Neural progenitor cell (in vitro differentiated cells): ENCODE measurements around the gene CAMK2D. TPM values are rescaled to one million over a fixed set of nuclear protein-coding genes. Genes with fewer than 3 reads are reported as not detected.

Source experiments
- DNase-seq: peaks from one replicate; pipeline ENCODE4 v3.0.0-alpha.2; 2016; ENCODE audit warnings: low spot score
- H2AFZ ChIP-seq: fragments of 200-600 bp; sonication (generic); replicated peaks from 2 replicates; pipeline ENCODE4 v1.6.1; 2016; ENCODE audit warnings: antibody characterized with exemption
- H3F3A ChIP-seq: fragments of 200-600 bp; sonication (generic); 2 replicates; pipeline ENCODE4 v1.6.1; 2016; ENCODE audit warnings: antibody characterized with exemption, low read depth
- H3K27ac ChIP-seq: fragments of 200-600 bp; sonication (generic); 2 replicates; pipeline ENCODE4 v1.5.1; 2016; ENCODE audit warnings: mild to moderate bottlenecking
- H3K27me3 ChIP-seq: fragments of 200-600 bp; sonication (generic); 2 replicates; pipeline ENCODE4 v1.6.1; 2016; ENCODE audit warnings: mild to moderate bottlenecking, moderate library complexity
- H3K36me3 ChIP-seq: fragments of 200-600 bp; sonication (generic); 2 replicates; pipeline ENCODE4 v1.5.1; 2016
- H3K4me1 ChIP-seq: fragments of 200-600 bp; sonication (generic); 2 replicates; pipeline ENCODE4 v1.6.1; 2016; ENCODE audit warnings: mixed run types
- H3K4me2 ChIP-seq: fragments of 200-600 bp; sonication (generic); 2 replicates; pipeline ENCODE4 v1.6.1; 2016
- H3K4me3 ChIP-seq: fragments of 200-600 bp; sonication (generic); 2 replicates; pipeline ENCODE4 v1.5.1; 2016
- H3K79me2 ChIP-seq: fragments of 200-600 bp; sonication (generic); 2 replicates; pipeline ENCODE4 v1.6.1; 2016; ENCODE audit warnings: low read depth
- H3K9ac ChIP-seq: fragments of 200-600 bp; sonication (generic); 2 replicates; pipeline ENCODE4 v1.6.1; 2016
- H3K9me3 ChIP-seq: fragments of 200-600 bp; sonication (generic); 2 replicates; pipeline ENCODE4 v1.5.1; 2016; ENCODE audit warnings: low read depth
- H4K20me1 ChIP-seq: fragments of 200-600 bp; sonication (generic); 2 replicates; pipeline ENCODE4 v1.6.1; 2016; ENCODE audit warnings: low read depth
- H3K27ac Mint-ChIP-seq: 3 replicates; pipeline ENCODE4 v1.8.0; 2021; ENCODE audit warnings: mixed read lengths
- H3K27me3 Mint-ChIP-seq: 2 replicates; pipeline ENCODE4 v1.8.0; 2022; ENCODE audit warnings: low read depth, mild to moderate bottlenecking, inconsistent platforms, moderate library complexity, mixed read lengths; ENCODE audit not compliant: insufficient read depth
- H3K36me3 Mint-ChIP-seq: 3 replicates; pipeline ENCODE4 v1.8.0; 2021; ENCODE audit warnings: mixed read lengths
- H3K4me1 Mint-ChIP-seq: 3 replicates; pipeline ENCODE4 v1.8.0; 2021; ENCODE audit warnings: mixed read lengths
- H3K4me3 Mint-ChIP-seq: 3 replicates; pipeline ENCODE4 v1.8.0; 2021; ENCODE audit warnings: mild to moderate bottlenecking, moderate library complexity, mixed read lengths
- H3K9me3 Mint-ChIP-seq: 3 replicates; pipeline ENCODE4 v1.8.0; 2020; ENCODE audit warnings: mixed read lengths
- EZH2 ChIP-seq: fragments of 200-600 bp; sonication (generic); IDR thresholded peaks from 2 replicates; pipeline ENCODE4 v1.6.1; 2017; ENCODE audit warnings: antibody characterized with exemption, mild to moderate bottlenecking, moderate library complexity
- EZH2phosphoT487 ChIP-seq: fragments of 200-600 bp; sonication (generic); IDR thresholded peaks from 2 replicates; pipeline ENCODE4 v1.6.1; 2017; ENCODE audit warnings: antibody characterized with exemption
- total RNA-seq: library from RNA; depleted of rRNA; stranded (reverse); fragments of >200 nt; gene quantifications from 2 replicates; pipeline ENCODE4 v1.2.3, GENCODE V29; 2015; ENCODE audit warnings: low replicate concordance
- TF ChIP-seq, protein P1 (sequence below): fragments of 200-600 bp; sonication (generic); IDR thresholded peaks from 2 replicates; pipeline ENCODE4 v1.5.1; 2017; ENCODE audit warnings: antibody characterized with exemption, mild to moderate bottlenecking

The CAMK2D gene
- total RNA-seq, 1 donor from 2014 or later, result 33.2 TPM

DNA sequence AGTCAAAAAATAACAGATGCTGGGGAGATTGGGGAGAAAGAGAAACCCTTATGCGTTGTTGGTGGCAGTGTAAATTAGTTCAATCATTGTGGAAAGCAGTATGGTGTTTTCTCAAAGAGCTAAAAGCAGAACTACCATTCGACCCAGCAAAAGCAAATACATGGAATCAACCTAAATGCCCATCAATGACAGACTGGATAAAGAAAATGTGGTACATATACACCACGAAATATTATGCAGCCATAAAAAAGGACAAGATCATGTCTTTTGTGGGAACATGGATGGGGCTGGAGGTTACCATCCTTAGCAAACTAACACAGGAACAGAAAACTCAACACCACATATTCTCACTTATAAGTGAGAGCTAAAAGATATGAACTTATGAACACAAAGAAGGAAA, 188.9 kb downstream of the CAMK2D start:
- Mint-ChIP-seq H3K27ac (no peak overlapping the region), H3K9me3 (no peaks in the 10 kb centered on the region)

DNA sequence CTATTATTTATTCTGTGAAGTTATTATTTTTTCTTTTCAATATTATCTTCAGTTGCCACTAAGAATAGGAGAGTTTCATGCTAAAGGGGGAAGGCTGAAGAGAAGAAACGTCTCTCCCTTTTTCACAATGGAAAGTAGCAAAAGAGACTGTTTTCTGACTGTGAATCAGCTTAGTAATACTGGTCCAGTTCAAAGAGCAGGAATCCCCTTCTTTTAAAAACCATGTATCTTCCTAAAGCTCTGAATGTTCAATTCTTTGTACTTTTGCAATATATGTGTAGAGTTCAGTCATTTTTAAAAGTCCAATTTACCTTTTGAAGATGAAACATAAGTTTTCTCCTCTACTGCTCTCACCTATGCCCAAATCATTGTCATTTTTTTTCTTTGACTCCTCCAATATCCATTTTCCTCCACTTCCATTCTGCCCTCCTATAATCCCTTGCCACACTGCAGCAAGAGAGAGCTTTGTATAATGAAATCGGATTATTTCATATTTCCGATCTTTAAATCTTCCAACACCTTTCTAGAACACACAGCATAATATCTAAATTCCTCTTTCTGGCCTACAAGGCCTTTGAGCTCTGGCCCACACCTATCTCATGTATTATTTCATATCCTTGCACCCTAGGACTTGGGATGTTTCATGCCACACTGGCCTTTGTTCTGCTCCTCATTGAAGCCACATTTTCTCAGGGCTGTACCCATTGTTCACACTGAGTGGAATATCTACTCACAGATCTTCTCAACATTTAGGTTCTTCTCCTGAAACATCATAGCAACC, 195.3 kb downstream of the CAMK2D start:
- no peak overlapping the region for H3K4me3 Mint-ChIP-seq
- H3K79me2 ChIP-seq, result no peaks in the 10 kb centered on the region
- DNase-seq, result no peak
- no peak overlapping the region for H2AFZ ChIP-seq
- H3K27ac Mint-ChIP-seq, result no peak overlapping the region
- no peaks in the 10 kb centered on the region for H3K27me3 ChIP-seq
- no peaks in the 10 kb centered on the region for H4K20me1 ChIP-seq
- no peaks in the 10 kb centered on the region for H3K9me3 Mint-ChIP-seq
- TF ChIP-seq, protein P1, sequence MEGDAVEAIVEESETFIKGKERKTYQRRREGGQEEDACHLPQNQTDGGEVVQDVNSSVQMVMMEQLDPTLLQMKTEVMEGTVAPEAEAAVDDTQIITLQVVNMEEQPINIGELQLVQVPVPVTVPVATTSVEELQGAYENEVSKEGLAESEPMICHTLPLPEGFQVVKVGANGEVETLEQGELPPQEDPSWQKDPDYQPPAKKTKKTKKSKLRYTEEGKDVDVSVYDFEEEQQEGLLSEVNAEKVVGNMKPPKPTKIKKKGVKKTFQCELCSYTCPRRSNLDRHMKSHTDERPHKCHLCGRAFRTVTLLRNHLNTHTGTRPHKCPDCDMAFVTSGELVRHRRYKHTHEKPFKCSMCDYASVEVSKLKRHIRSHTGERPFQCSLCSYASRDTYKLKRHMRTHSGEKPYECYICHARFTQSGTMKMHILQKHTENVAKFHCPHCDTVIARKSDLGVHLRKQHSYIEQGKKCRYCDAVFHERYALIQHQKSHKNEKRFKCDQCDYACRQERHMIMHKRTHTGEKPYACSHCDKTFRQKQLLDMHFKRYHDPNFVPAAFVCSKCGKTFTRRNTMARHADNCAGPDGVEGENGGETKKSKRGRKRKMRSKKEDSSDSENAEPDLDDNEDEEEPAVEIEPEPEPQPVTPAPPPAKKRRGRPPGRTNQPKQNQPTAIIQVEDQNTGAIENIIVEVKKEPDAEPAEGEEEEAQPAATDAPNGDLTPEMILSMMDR, result no peak
- TF ChIP-seq EZH2phosphoT487 (no peak), EZH2 (no peak)
- no peaks in the 10 kb centered on the region for H3K36me3 ChIP-seq
- H3K4me2 ChIP-seq, result no peak overlapping the region
- H3K27ac ChIP-seq, result no peak overlapping the region
- H3K4me3 ChIP-seq, result no peak overlapping the region
- H3K9ac ChIP-seq, result no peak overlapping the region
- H3K4me1 Mint-ChIP-seq, result peaks cover 2% of the 10 kb centered on the region
- peaks cover 3% of the 10 kb centered on the region for H3K27me3 Mint-ChIP-seq
- H3F3A ChIP-seq, result no peaks in the 10 kb centered on the region
- H3K36me3 Mint-ChIP-seq, result no peaks in the 10 kb centered on the region
- H3K4me1 ChIP-seq, result no peaks in the 10 kb centered on the region
- no peaks in the 10 kb centered on the region for H3K9me3 ChIP-seq

More for the DNA sequence above, 188.9 kb downstream of the CAMK2D start:
- Mint-ChIP-seq H3K36me3 (no peaks in the 10 kb centered on the region), H3K27me3 (no peaks in the 10 kb centered on the region), H3K4me1 (peaks cover 10% of the 10 kb centered on the region), H3K4me3 (no peak overlapping the region)
- no peak overlapping the region for H2AFZ ChIP-seq
- no peak overlapping the region for H3K27ac ChIP-seq
- no peaks in the 10 kb centered on the region for H3K36me3 ChIP-seq
- DNase-seq, result no peak
- no peaks in the 10 kb centered on the region for H3F3A ChIP-seq
- TF ChIP-seq EZH2 (no peak), EZH2phosphoT487 (no peak)
- TF ChIP-seq, protein P1, result no peak
- no peaks in the 10 kb centered on the region for H3K79me2 ChIP-seq
- H3K4me3 ChIP-seq, result no peak overlapping the region
- no peak overlapping the region for H3K9ac ChIP-seq
- no peaks in the 10 kb centered on the region for H3K9me3 ChIP-seq
- H4K20me1 ChIP-seq, result no peaks in the 10 kb centered on the region
- no peaks in the 10 kb centered on the region for H3K4me1 ChIP-seq
- H3K27me3 ChIP-seq, result no peaks in the 10 kb centered on the region
- H3K4me2 ChIP-seq, result no peak overlapping the region

DNA sequence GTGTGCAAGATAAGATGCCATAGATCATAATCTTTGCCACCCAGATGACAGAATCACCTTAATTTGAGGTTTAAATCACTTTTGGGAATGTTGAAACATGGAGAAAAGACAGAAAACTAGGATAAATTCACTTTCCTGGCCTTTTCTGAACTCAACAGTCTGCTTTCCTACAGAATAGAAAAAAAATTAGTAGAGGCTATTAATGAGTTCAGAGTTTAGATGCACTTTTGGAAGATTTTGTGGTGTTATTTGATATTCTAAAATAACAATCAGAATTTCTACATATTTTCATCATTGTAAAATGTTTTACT, 195.9 kb downstream of the CAMK2D start:
- H3K27ac ChIP-seq, result no peak overlapping the region
- Mint-ChIP-seq H3K27ac (no peak overlapping the region), H3K9me3 (no peaks in the 10 kb centered on the region), H3K27me3 (peaks cover 3% of the 10 kb centered on the region), H3K4me3 (no peak overlapping the region), H3K4me1 (peaks cover 2% of the 10 kb centered on the region), H3K36me3 (no peaks in the 10 kb centered on the region)
- H3K79me2 ChIP-seq, result no peaks in the 10 kb centered on the region
- H3K4me1 ChIP-seq, result no peaks in the 10 kb centered on the region
- no peak overlapping the region for H3K4me2 ChIP-seq
- no peaks in the 10 kb centered on the region for H4K20me1 ChIP-seq
- no peak overlapping the region for H2AFZ ChIP-seq
- no peaks in the 10 kb centered on the region for H3K36me3 ChIP-seq
- no peak overlapping the region for H3K9ac ChIP-seq
- no peak for DNase-seq
- H3K9me3 ChIP-seq, result no peaks in the 10 kb centered on the region
- TF ChIP-seq, protein P1, result no peak
- H3K27me3 ChIP-seq, result no peaks in the 10 kb centered on the region
- no peak overlapping the region for H3K4me3 ChIP-seq
- no peaks in the 10 kb centered on the region for H3F3A ChIP-seq
